T-helper 2 cell treated with Interferon-gamma antibody and Interleukin-4, amounts not matched to agents 5 μg/mL and 100 μg/mL, for 36 hours (primary cell): ENCODE data around the gene SUSD4.
"Not testable (repeated sequence)": the region's sequence is repeated elsewhere in the genome, so short reads cannot be mapped to it uniquely, and the experiment has no call there.

Source experiments
- DNase-seq: peaks from one replicate; pipeline ENCODE4 v3.0.0; 2021; ENCODE audit warnings: low spot score
- H3K27ac Mint-ChIP-seq: one replicate; pipeline ENCODE4 v1.8.0; 2021; ENCODE audit warnings: mild to moderate bottlenecking, mixed read lengths
- H3K27me3 Mint-ChIP-seq: one replicate; pipeline ENCODE4 v1.8.0; 2021; ENCODE audit warnings: low read depth, mixed read lengths
- H3K36me3 Mint-ChIP-seq: one replicate; pipeline ENCODE4 v1.8.0; 2021; ENCODE audit warnings: low read depth, mixed read lengths
- H3K4me1 Mint-ChIP-seq: one replicate; pipeline ENCODE4 v1.8.0; 2021; ENCODE audit warnings: low read depth, mixed read lengths
- H3K4me3 Mint-ChIP-seq: one replicate; pipeline ENCODE4 v1.8.0; 2022; ENCODE audit warnings: mild to moderate bottlenecking, moderate library complexity, mixed read lengths
- H3K9me3 Mint-ChIP-seq: one replicate; pipeline ENCODE4 v1.8.0; 2021; ENCODE audit warnings: mixed read lengths

SUSD4 gene, protein sequence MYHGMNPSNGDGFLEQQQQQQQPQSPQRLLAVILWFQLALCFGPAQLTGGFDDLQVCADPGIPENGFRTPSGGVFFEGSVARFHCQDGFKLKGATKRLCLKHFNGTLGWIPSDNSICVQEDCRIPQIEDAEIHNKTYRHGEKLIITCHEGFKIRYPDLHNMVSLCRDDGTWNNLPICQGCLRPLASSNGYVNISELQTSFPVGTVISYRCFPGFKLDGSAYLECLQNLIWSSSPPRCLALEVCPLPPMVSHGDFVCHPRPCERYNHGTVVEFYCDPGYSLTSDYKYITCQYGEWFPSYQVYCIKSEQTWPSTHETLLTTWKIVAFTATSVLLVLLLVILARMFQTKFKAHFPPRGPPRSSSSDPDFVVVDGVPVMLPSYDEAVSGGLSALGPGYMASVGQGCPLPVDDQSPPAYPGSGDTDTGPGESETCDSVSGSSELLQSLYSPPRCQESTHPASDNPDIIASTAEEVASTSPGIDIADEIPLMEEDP

DNA sequence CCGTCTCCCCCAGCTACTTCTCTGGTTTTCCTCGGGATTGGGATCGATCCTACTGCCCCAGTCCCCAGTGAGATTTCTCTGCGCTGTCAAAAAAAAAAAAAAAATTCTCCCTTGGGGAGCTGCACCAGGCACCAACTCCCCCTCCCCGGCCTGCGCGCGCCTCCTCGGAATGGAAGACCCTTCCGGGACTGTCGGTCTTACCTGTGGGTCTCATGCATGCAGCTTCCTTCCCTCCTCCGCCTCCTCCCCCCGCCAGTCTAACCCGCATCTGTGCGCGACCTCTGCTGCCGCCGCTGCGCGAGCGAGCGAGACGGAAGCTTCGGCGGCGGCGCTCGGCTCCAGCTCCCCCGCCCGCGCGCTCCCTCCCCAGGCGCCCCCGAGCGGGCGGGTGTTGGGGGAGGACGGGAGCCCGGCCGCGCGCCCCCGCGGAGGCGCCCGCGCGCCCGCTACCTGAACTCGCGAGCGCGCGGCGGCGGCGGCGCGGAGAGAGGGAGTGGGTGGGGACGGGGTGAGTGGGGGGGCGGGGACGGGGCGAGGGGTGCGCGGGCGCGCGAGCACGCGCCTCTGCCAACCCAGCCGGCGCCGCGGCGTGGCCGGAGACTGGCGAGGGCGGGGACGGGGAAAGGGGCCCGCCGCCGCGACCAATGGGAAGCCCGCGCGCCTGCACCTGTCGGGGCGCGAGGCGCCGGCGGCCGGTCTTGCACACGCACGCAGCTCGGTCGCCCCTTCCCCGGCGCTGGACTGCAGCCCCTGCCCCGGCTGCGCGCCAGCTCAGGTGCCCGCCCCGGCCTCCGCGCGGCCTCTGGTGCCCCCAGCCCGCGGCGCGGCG, at the start of gene SUSD4:
TSS of gene SUSD4 (minus strand) at position 321 of the 829 bp plus-strand sequence. CDS start 751 bp downstream, outside the sequence.
- DNase-seq: peak; percentile 41
- Mint-ChIP-seq H3K4me3 (peak within 1 kb of the TSS; percentile 87), H3K27me3 (peaks cover 59% of the 10 kb centered on the region), H3K4me1 (peaks cover 8% of the 10 kb centered on the region), H3K36me3 (no peaks in the 10 kb centered on the region), H3K27ac (peak within 1 kb of the TSS; percentile 31), H3K9me3 (no peaks in the 10 kb centered on the region)

DNA sequence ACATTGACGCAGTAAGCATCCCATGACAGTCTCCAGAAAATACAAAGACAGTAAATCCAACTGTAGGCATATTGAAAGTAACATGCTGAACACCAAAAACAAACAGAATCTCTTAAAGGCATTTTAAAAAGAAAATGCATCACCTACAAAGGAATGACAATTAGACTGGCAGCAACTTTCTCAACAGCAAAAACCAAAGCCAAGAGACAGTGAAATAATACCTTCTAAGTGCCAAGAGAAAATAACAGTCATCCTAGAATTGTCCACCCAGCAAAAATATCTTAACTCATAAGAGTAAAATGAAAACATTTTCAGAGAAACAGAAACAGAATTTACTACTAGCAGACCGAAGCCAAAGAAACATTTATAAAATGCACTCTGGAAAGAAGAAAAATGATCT, 49.2 kb upstream of the SUSD4 start:
- no peak for DNase-seq
- H3K27ac Mint-ChIP-seq: no peak overlapping the region
- no peaks in the 10 kb centered on the region for H3K9me3 Mint-ChIP-seq
- peaks cover 10% of the 10 kb centered on the region for H3K27me3 Mint-ChIP-seq
- H3K36me3 Mint-ChIP-seq: no peaks in the 10 kb centered on the region
- H3K4me3 Mint-ChIP-seq: no peak overlapping the region
- H3K4me1 Mint-ChIP-seq: no peaks in the 10 kb centered on the region

DNA sequence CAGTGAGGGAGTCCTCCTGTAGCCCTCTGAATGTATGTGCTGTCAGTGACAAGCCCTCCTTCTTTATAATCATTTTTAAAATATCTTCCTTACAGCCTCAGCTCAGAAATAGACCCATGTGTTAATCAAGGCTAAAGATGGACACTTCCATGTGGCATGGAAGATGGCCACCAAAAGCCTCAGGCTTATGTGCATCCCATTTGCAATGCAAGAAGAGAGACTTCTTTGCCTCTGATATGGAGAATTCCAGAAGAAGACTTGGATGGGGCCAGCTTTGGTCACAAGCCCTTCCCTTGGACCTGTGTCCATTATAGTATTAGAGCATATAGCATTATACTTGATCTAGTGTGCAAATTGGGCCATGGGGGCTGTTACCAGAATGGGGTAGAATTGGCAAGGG, 47.7 kb upstream of the SUSD4 start:
- Mint-ChIP-seq H3K4me1 (no peaks in the 10 kb centered on the region), H3K9me3 (no peaks in the 10 kb centered on the region), H3K36me3 (no peaks in the 10 kb centered on the region), H3K4me3 (no peak overlapping the region), H3K27ac (no peak overlapping the region), H3K27me3 (peaks cover 12% of the 10 kb centered on the region)
- DNase-seq: no peak

DNA sequence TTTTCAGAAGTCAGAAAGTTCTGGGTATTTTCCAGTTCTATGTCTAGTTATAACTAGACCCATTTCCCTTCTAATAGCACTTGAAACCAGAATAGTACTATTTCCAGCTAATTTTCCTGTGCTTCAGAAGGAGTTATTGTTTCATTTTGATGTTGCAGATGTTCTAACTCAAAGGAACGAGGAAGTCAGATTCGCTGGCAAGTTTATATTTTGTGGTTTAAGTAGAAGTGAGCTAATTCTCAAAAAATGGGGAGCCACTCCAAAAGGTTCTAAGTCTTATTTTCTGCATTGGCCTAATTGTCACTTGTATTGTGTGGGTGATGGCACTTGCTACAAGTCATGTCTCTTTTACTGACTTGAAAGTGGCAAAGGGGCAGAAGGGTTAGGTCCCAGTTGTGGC, 47.3 kb upstream of the SUSD4 start:
- no peaks in the 10 kb centered on the region for H3K4me1 Mint-ChIP-seq
- H3K27ac Mint-ChIP-seq: no peak overlapping the region
- no peaks in the 10 kb centered on the region for H3K36me3 Mint-ChIP-seq
- no peaks in the 10 kb centered on the region for H3K9me3 Mint-ChIP-seq
- H3K27me3 Mint-ChIP-seq: peaks cover 16% of the 10 kb centered on the region
- H3K4me3 Mint-ChIP-seq: no peak overlapping the region
- DNase-seq: no peak

DNA sequence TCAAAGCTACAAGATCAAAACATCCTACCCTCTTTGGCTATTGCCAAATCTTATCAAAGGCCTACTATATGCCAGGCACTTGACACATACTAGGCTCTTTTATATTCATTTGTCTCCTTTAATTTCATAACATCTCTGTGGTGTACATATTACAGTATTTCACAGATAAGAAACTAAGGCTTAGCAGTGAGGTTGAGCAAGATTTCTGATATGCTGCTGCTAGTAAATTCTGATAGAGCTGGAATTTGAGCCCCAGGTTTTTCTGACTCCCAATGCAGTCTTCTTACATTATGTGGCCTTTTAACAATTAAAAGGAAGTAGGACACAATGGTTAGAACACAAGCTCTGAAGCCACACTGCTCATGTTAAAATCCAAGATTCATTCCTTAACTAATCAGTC, 46.1 kb upstream of the SUSD4 start:
- H3K27ac Mint-ChIP-seq: no peak overlapping the region
- H3K4me1 Mint-ChIP-seq: peaks cover 4% of the 10 kb centered on the region
- H3K36me3 Mint-ChIP-seq: no peaks in the 10 kb centered on the region
- H3K9me3 Mint-ChIP-seq: no peaks in the 10 kb centered on the region
- no peak for DNase-seq
- no peak overlapping the region for H3K4me3 Mint-ChIP-seq
- peaks cover 21% of the 10 kb centered on the region for H3K27me3 Mint-ChIP-seq

DNA sequence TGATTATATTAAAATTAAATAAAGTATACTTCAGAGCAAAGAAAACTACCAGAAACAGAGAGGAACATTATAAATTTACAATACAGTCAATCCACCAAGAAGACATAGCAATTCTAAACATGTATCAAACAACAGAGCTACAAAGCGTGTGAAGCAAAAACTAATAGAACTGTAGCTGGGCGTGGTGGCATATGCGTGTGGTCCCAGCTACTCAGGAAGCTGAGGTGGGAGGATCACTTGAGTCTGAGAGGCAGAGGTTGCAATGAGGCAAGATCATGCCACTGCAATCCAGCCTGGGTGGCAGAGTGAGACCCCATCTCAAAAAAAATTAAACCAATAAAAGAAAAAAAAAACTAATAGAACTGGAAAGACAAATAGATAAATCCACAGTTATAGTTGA, 41.5 kb upstream of the SUSD4 start:
- no peak for DNase-seq
- no peak overlapping the region for H3K27ac Mint-ChIP-seq
- no peaks in the 10 kb centered on the region for H3K36me3 Mint-ChIP-seq
- no peak overlapping the region for H3K4me3 Mint-ChIP-seq
- H3K27me3 Mint-ChIP-seq: peaks cover 11% of the 10 kb centered on the region
- H3K9me3 Mint-ChIP-seq: peaks cover 14% of the 10 kb centered on the region
- peaks cover 4% of the 10 kb centered on the region for H3K4me1 Mint-ChIP-seq

DNA sequence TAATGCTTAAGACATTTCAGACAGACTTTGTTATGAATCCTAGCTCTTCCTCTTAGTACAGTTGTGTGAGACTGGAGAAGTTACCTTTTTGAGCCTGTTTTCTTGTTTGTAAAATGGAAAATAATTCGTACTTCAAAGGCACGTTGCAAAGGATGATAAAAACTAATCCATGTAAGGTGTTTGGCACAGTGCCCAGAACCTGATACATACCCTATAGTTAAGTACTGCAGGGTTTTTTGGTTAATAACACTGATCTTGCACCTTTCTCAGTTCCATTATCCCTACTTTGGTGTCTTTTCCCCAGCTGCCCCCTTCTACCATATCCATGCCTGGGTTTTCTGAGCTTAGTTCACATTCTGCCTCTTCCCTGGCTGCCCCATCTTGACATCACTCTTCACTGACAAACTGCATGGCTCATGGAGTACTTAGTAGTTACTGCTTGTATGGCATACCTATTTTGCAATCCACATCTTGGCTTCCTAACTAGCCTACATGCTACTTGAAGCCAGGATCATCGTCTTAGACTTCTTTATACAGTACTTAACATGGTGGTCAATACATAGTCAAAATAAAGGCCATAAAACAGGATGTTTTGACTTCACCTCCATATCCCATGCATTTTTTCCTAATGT, 39.3 kb upstream of the SUSD4 start:
- H3K36me3 Mint-ChIP-seq: no peaks in the 10 kb centered on the region
- peaks cover 14% of the 10 kb centered on the region for H3K9me3 Mint-ChIP-seq
- H3K4me3 Mint-ChIP-seq: no peak overlapping the region
- H3K27ac Mint-ChIP-seq: no peak overlapping the region
- peaks cover 4% of the 10 kb centered on the region for H3K4me1 Mint-ChIP-seq
- no peak for DNase-seq
- H3K27me3 Mint-ChIP-seq: peaks cover 11% of the 10 kb centered on the region

DNA sequence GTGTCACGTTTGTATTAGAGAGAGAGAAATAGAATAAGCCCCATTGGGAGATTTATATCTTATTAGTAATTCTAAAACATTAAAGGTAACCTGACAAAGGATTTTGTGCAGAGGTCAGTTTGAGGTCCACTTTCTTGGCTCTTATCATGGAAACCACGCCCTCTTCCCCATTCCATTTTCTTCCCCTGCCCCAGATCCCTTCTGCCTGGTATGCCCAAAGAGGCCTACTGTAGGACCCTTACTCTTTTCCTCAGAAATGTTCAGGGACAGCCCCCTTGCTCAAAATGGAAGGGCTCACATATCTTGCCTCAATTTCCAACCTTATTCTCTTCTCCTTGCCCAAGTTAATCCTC, 38.8 kb upstream of the SUSD4 start:
- H3K4me1 Mint-ChIP-seq: peaks cover 4% of the 10 kb centered on the region
- DNase-seq: no peak
- no peaks in the 10 kb centered on the region for H3K36me3 Mint-ChIP-seq
- peaks cover 10% of the 10 kb centered on the region for H3K27me3 Mint-ChIP-seq
- H3K9me3 Mint-ChIP-seq: peaks cover 14% of the 10 kb centered on the region
- no peak overlapping the region for H3K27ac Mint-ChIP-seq
- no peak overlapping the region for H3K4me3 Mint-ChIP-seq

DNA sequence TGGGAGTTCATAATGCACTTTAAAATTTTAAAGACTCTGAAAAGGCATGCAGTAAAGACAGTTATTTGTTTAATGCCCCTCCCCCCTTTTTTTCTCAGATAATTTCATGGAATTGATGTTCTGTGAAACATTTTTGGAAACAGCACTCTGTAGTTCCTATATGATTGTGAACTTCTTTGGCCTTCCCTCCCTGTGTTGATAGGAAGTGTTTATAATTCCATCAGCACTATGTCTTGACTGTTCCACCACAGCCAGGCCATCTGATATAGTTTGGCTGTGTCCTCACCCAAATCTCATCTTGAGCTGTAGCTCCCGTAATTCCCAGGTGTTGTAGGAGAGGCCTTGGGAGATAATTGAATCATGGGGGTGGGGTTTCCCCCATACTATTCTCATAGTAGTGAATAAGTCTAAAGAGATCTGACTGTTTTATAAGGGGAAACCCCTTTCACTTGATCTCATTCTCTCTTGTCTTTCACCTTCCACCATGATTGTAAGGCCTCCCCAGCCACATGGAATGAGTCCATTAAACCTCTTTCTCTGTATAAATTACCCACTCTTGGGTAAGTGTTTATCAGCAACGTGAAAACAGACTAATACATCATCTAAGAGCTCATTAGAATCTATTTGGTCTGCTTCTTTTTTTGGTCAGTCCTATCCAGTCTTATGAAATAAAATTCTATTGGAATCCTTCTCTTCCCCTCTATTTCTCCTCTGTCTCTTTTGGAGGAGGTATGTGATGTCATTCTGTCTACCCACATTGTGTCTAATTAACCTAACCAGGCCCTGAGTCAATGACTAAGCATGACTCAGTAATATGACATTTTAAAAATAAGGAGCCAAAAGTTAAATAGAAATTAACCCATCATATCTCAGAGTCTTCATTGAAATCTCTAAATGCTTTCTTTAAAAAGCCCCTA, 38.2 kb upstream of the SUSD4 start:
- DNase-seq: no peak
- Mint-ChIP-seq H3K4me1 (peaks cover 4% of the 10 kb centered on the region), H3K36me3 (no peaks in the 10 kb centered on the region), H3K4me3 (no peak overlapping the region), H3K27me3 (peaks cover 9% of the 10 kb centered on the region), H3K27ac (no peak overlapping the region), H3K9me3 (peaks cover 14% of the 10 kb centered on the region)

DNA sequence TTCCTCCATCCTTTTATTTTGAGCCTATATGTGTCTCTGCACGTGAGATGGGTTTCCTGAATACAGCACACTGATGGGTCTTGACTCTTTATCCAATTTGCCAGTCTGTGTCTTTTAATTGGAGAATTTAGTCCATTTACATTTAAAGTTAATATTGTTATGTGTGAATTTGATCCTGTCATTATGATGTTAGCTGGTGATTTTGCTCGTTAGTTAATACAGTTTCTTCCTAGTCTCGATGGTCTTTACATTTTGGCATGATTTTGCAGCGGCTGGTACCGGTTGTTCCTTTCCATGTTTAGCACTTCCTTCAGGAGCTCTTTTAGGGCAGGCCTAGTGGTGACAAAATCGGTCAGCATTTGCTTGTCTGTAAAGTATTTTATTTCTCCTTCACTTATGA, 35.4 kb upstream of the SUSD4 start:
- peaks cover 14% of the 10 kb centered on the region for H3K9me3 Mint-ChIP-seq
- H3K36me3 Mint-ChIP-seq, H3K27ac Mint-ChIP-seq: not testable (repeated sequence)

DNA sequence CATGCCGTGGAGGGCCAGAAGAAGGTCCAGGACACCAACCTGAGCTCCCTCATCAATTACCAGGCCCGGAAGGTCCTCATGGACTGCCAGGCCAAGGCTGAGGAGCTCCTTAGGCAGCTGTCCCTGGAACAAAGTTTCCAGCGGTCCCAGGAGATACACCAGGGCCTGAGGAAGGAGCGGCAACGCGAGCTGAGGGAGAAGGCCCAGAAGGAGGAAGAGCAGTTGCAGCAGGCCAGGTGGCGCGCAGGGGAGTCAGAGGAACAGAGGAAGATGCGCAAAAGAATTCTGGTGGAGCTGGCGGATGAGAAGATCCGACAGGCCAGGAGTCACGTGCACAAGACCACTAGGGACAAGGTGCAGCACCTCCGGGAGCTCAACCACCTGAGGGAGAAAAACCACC, 30.7 kb upstream of the SUSD4 start:
- Mint-ChIP-seq H3K4me3 (no peak overlapping the region), H3K36me3 (no peaks in the 10 kb centered on the region), H3K27me3 (peaks cover 36% of the 10 kb centered on the region), H3K9me3 (no peaks in the 10 kb centered on the region), H3K4me1 (no peaks in the 10 kb centered on the region), H3K27ac (no peak overlapping the region)
- DNase-seq: no peak

More for the DNA sequence above, 35.4 kb upstream of the SUSD4 start:
- DNase-seq, H3K4me1 Mint-ChIP-seq, H3K4me3 Mint-ChIP-seq, H3K27me3 Mint-ChIP-seq: not testable (repeated sequence)

DNA sequence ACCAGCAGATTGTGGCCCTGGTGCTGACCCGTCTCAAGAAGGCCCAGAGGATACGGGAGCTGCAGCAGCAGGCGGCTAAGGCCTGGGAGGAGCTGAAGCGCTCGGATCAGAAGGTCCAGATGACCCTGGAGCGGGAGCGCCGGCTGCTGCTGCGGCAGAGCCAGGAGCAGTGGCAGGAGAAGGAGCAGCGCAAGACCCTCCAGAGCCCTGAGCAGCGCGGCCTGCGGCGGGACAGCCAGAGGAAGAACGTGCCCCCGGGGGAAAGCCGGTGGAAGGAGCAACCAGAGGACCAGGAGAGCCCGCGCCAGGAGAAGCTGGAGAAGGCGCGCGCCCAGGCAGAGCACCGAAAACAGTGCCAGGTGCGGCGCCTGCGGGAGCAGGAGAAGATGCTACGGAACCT, 30.3 kb upstream of the SUSD4 start:
- Mint-ChIP-seq H3K4me3 (no peak overlapping the region), H3K36me3 (no peaks in the 10 kb centered on the region), H3K27me3 (peaks cover 40% of the 10 kb centered on the region), H3K27ac (no peak overlapping the region), H3K9me3 (no peaks in the 10 kb centered on the region), H3K4me1 (no peaks in the 10 kb centered on the region)
- no peak for DNase-seq
